Adipocyte (in vitro differentiated cells): Measurements from ENCODE around the gene CADPS2.
"Not testable (repeated sequence)": the region's sequence is repeated elsewhere in the genome, so short reads cannot be mapped to it uniquely, and the experiment has no call there.

Experiments
- DNase-seq: peaks from one replicate; pipeline ENCODE4 v3.0.0-alpha.2; 2015; ENCODE audit warnings: low read depth
- H3K27me3 ChIP-seq: replicated peaks from 2 replicates; pipeline ENCODE4 v1.7.0; 2013; ENCODE audit warnings: mild to moderate bottlenecking, low read length, moderate library complexity; ENCODE audit not compliant: control insufficient read depth, insufficient read depth
- H3K36me3 ChIP-seq: 2 replicates; pipeline ENCODE4 v1.7.0; 2013; ENCODE audit warnings: low read length, mild to moderate bottlenecking, moderate library complexity; ENCODE audit not compliant: control insufficient read depth, insufficient read depth, severe bottlenecking
- H3K4me1 ChIP-seq: 2 replicates; pipeline ENCODE4 v1.7.0; 2013; ENCODE audit warnings: mild to moderate bottlenecking, low read length, moderate library complexity; ENCODE audit not compliant: control insufficient read depth, insufficient read depth
- H3K4me3 ChIP-seq: 2 replicates; pipeline ENCODE4 v1.7.0; 2013; ENCODE audit warnings: mild to moderate bottlenecking, low read length, moderate library complexity
- H3K9ac ChIP-seq: 2 replicates; pipeline ENCODE4 v1.7.0; 2013; ENCODE audit warnings: mild to moderate bottlenecking, low read length, moderate library complexity
- H3K9me3 ChIP-seq: 2 replicates; pipeline ENCODE4 v1.7.0; 2013; ENCODE audit warnings: mild to moderate bottlenecking, low read length, moderate library complexity; ENCODE audit not compliant: control insufficient read depth

Gene CADPS2

DNA sequence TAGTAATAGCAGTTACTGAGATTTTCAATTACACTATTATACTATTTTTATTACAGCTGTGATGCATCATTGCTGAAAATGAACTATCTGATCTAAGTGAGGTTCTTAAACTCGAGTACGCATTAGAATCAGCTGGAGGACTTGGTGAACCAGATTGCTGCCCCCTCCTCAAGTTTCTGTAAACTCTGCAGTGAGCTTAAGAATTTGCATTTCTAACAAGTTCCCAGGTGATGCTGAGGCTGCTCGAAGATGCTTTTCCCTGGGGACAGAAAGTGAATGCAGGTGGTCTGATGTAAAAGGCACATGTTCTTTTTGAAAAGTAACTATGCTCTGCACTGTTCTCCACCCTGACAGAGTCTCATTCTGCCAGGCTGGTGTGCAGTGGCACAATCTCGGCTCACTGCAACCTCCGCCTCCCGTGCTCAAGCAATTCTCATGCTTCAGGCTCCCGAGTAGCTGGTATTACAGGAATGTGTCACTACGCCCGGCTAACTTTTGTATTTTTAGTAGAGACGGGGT, 199.8 kb downstream of the CADPS2 start:
- DNase-seq: no peak
- Histone ChIP-seq H3K27me3 (no peaks in the 10 kb centered on the region), H3K9me3 (no peaks in the 10 kb centered on the region), H3K4me3 (no peak overlapping the region), H3K4me1 (no peaks in the 10 kb centered on the region), H3K36me3 (no peaks in the 10 kb centered on the region), H3K9ac (no peak overlapping the region)

GRCh38 chr7:122684504-122684903, 201.8 kb downstream of the CADPS2 start:
- DNase-seq: no peak
- Histone ChIP-seq H3K9ac (no peak overlapping the region), H3K27me3 (no peaks in the 10 kb centered on the region), H3K36me3 (no peaks in the 10 kb centered on the region), H3K9me3 (no peaks in the 10 kb centered on the region), H3K4me1 (no peaks in the 10 kb centered on the region), H3K4me3 (no peak overlapping the region)

- Histone ChIP-seq H3K9ac (no peak overlapping the region), H3K36me3 (no peaks in the 10 kb centered on the region)
- DNase-seq: no peak
Observed at GRCh38 chr7:122682815-122683550, 203.3 kb downstream of the CADPS2 start.

GRCh38 chr7:122681186-122681585, 205.1 kb downstream of the CADPS2 start:
- not testable (repeated sequence) for H3K27me3 ChIP-seq, H3K9ac ChIP-seq, H3K4me1 ChIP-seq, H3K9me3 ChIP-seq, H3K4me3 ChIP-seq, H3K36me3 ChIP-seq, DNase-seq

More at GRCh38 chr7:122682815-122683550, 203.3 kb downstream of the CADPS2 start:
- Histone ChIP-seq H3K9me3 (no peaks in the 10 kb centered on the region), H3K4me3 (no peak overlapping the region), H3K27me3 (no peaks in the 10 kb centered on the region), H3K4me1 (no peaks in the 10 kb centered on the region)

DNA sequence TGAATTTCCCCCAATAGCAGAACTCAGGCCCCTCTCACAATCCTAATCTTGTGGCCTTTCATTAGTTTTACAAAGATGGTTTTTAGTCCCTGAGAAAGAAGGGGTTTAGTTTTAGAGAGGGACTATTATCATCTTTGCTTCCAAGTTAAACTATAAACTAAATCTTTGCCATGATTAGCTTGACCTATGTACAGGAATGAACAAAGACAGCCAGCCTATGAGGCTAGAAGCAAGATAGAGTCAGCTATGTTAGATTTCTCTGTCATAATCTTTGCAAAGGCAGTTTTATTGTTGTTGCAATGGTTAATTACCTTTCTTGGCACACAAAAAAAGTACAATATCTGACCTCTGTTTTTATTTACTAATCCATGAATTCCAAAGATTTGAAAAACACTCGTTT, 206.4 kb downstream of the CADPS2 start:
- no peak for DNase-seq
- no peak overlapping the region for H3K4me3 ChIP-seq

DNA sequence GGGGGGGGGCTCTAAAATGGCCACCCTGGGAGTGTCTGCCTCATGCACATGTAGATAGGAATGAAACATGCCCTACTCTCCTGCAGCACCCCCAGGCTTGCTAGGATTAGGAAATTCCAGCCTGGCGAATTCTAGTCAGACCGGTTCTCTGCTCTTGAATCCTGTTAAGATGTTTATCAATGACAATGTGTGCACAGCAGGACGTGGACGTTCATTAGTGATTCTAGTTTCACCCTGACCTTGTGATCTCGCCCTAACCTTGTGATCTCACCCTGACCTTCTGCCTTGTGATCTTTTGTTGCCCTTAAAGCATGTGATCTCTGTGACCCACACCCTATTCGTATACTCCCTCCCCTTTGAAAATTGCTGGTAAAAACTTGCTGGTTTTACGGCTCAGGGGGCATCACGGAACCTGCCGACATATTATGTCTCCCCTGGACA, 207.0 kb downstream of the CADPS2 start:
- H3K4me3 ChIP-seq: not testable (repeated sequence)

More for the DNA sequence above, 206.4 kb downstream of the CADPS2 start:
- Histone ChIP-seq H3K9ac (no peak overlapping the region), H3K9me3 (no peaks in the 10 kb centered on the region), H3K36me3 (no peaks in the 10 kb centered on the region), H3K27me3 (no peaks in the 10 kb centered on the region), H3K4me1 (peaks cover 5% of the 10 kb centered on the region)

GRCh38 chr7:122677149-122677548, 209.1 kb downstream of the CADPS2 start:
- Histone ChIP-seq H3K9me3 (no peaks in the 10 kb centered on the region), H3K4me3 (no peak overlapping the region), H3K9ac (no peak overlapping the region), H3K36me3 (no peaks in the 10 kb centered on the region), H3K27me3 (no peaks in the 10 kb centered on the region), H3K4me1 (peaks cover 12% of the 10 kb centered on the region)
- DNase-seq: no peak

More for the DNA sequence above, 207.0 kb downstream of the CADPS2 start:
- not testable (repeated sequence) for H3K9me3 ChIP-seq, H3K27me3 ChIP-seq, DNase-seq, H3K36me3 ChIP-seq, H3K4me1 ChIP-seq, H3K9ac ChIP-seq

GRCh38 chr7:122676466-122676865, 209.8 kb downstream of the CADPS2 start:
- Histone ChIP-seq H3K27me3 (no peaks in the 10 kb centered on the region), H3K36me3 (no peaks in the 10 kb centered on the region), H3K4me1 (peaks cover 12% of the 10 kb centered on the region), H3K9me3 (no peaks in the 10 kb centered on the region), H3K9ac (no peak overlapping the region), H3K4me3 (no peak overlapping the region)
- no peak for DNase-seq

GRCh38 chr7:122675621-122676020, 210.6 kb downstream of the CADPS2 start:
- no peak overlapping the region for H3K9ac ChIP-seq
- no peaks in the 10 kb centered on the region for H3K27me3 ChIP-seq
- peaks cover 12% of the 10 kb centered on the region for H3K4me1 ChIP-seq
- no peaks in the 10 kb centered on the region for H3K36me3 ChIP-seq
- no peak overlapping the region for H3K4me3 ChIP-seq
- no peaks in the 10 kb centered on the region for H3K9me3 ChIP-seq
- DNase-seq: no peak

GRCh38 chr7:122675011-122675410, 211.2 kb downstream of the CADPS2 start:
- Histone ChIP-seq H3K4me3 (peak overlapping the region; percentile 67), H3K27me3 (no peaks in the 10 kb centered on the region), H3K36me3 (no peaks in the 10 kb centered on the region), H3K4me1 (peaks cover 12% of the 10 kb centered on the region), H3K9me3 (no peaks in the 10 kb centered on the region), H3K9ac (peak overlapping the region; percentile 27)
- peak; percentile 53 for DNase-seq

GRCh38 chr7:122674502-122674901, 211.8 kb downstream of the CADPS2 start:
- peak overlapping the region; percentile 67 for H3K4me3 ChIP-seq
- no peaks in the 10 kb centered on the region for H3K36me3 ChIP-seq
- H3K27me3 ChIP-seq: no peaks in the 10 kb centered on the region
- peak; percentile 72 for DNase-seq
- peak overlapping the region; percentile 27 for H3K9ac ChIP-seq
- H3K4me1 ChIP-seq: peaks cover 12% of the 10 kb centered on the region
- no peaks in the 10 kb centered on the region for H3K9me3 ChIP-seq
